Hepatocyte (in vitro differentiated cells): ENCODE measurements around the gene SCD5.

Experiments used
- CTCF ChIP-seq: fragments of 200-600 bp; sonication (generic); IDR thresholded peaks from 2 replicates; pipeline ENCODE4 v1.5.1; 2016; ENCODE audit warnings: antibody characterized with exemption, mild to moderate bottlenecking; ENCODE audit not compliant: poor library complexity
- EZH2 ChIP-seq: fragments of 200-600 bp; sonication (generic); IDR thresholded peaks from 2 replicates; pipeline ENCODE4 v1.6.1; 2016; ENCODE audit warnings: antibody characterized with exemption, mild to moderate bottlenecking, borderline replicate concordance
- EZH2phosphoT487 ChIP-seq: fragments of 200-600 bp; sonication (generic); IDR thresholded peaks from one replicate; pipeline ENCODE4 v1.6.1; 2018; ENCODE audit warnings: antibody characterized with exemption, mild to moderate bottlenecking, low read depth, moderate library complexity; ENCODE audit not compliant: unreplicated experiment, severe bottlenecking

DNA sequence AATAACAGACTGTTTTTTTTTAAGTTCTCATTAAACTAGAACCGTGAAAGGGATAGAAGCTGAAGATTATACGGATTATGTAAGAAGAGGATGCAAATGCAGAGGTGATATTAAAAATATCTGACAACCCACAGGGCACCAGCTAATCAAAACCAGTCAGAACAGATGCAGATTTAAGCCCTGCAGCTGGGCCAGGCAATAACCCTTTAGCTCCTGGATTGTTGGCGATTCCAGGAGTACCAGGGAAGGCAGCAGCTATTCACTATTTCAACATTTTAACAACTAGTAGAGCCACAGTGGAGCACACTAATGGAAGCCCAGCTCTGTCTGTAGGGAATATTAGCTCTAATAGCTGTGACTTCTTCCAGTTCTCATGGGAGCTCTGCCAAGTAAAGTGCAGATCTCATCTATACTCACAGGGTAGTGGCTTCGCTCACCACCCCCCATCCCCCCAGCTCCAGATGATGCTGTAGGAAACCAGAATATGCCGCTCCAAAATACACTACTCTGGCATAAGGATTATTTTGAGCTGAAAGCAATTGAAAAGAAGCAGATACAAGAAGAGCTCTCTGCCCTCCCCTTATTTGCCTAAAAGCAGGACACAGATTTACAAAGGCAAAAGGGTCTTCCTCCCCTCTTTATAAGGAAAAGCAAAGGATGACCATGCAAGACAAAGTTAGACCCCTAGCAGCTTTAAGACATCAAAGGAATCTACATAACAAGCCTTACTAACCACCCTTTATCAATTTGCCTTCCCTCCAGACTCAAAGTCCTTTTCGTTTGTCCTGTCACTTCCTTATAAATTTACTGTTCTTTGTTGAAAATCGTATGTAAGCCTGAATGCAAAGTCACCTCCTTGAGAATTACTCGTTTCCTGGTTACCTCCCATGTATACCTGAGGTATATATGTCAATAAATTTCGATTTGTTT, 13.7 kb downstream of the SCD5 start:
- TF ChIP-seq EZH2 = no peak
- no peak for TF ChIP-seq CTCF
- no peak for TF ChIP-seq EZH2phosphoT487
